AG08395 (cell line): ENCODE data around the gene ACSS3.

Experiments
- DNase-seq: peaks from one replicate; pipeline ENCODE4 v3.0.0; 2012; ENCODE audit warnings: mixed read lengths, low spot score

ACSS3 gene

DNA sequence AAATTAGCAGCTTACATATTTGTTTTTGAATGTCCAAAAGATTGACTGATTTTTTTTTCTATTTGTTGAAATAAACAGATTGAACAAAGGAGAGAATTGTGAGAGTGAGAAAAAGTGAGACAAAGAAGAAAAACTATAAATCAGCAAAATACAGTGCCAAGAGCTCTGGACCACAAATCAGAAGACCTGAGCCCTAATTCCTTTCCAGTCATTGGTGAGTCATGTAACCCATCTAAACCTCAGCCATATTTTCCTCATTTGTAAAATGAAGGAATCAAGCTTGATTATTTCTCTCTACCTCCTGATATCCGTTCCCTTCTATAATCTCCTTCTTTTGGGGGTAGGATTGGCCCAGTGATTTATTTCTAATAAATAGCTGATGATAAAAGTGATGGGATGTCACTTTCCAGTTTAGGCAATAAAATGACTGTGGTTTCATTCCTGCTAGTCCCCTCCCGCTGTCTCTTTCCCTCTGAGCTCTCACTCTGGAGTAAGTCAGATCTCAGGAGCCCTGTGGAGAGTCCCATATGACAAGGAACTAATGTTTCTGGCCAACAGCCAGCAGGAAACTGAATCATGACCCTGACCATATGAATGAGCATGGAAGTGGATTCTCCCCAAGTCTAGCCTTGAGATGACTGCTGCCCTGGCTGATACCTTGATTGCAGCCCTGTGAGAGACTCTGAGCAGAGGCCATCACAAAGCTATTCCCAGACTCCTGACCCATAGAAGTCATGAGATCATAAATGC is 218.9 kb downstream of the ACSS3 start:
- DNase-seq, result no peak

DNA sequence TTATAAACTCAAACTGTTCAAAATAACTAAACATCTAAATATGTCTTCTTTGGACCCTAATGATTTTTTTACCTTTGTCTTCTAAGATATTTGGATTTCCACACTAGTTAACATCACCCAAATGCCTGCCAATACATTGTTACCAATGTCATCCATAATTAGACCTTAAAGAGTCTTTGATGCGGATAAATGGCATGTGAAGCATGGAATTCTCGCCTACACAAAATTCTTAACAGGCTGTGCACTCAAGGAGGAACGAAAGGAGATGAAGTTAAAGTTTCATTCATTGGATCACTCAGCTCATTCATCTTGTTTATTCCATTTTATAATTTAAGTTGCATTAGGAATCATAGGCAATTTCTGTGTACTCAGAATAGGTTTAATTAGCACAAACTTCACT is 219.7 kb downstream of the ACSS3 start:
- no peak for DNase-seq

DNA sequence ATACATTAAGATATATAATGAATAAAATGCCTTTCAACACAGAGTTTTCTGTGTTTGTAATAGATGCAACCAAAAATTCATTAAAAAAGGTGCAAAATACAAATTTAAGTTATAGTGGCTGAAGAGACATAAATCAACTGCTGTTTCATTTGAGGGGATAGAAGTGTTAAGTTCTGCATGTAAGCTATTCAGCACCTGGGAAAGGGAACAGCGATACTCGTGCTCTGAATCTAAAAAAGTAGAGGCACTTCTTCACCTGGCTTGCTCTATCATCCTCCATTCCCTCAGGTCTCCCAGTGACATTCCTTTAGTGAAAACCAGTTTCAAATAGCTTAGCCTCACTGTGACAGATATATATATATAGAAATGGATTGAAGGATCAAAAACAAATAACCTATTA is 222.6 kb downstream of the ACSS3 start:
- no peak for DNase-seq

DNA sequence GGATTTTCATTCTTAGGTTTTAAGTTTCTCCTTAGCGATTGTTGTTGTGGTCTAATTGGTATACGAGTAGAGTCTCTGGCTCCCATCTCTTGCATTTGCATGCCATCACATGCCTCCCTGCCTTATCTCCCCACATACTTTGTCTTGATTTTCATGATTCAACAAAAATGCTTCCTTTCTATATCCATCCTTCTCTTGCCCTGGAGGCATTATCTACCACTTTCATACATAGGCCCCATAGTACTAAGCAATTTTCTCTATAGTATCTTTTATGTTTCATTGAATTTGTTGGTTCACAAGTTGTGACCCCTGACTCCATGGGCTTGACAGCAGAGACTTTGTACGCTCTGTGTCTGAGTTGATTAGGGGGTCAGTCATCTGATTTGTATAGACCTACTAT is 226.1 kb downstream of the ACSS3 start:
- DNase-seq, result no peak
